CD4-positive, alpha-beta memory T cell (primary cell): ENCODE data around the gene OR1I1. TPM values are rescaled to one million over a fixed set of nuclear protein-coding genes. Genes with fewer than 3 reads are reported as not detected.
"Not testable (repeated sequence)": the region's sequence is repeated elsewhere in the genome, so short reads cannot be mapped to it uniquely, and the experiment has no call there.

Experiments used
- CTCF ChIA-PET: fragments of 350-600 bp; sonication (Branson Sonifier 250); formaldehyde crosslinking; loops from one replicate; lab custom pipeline; 2021; ENCODE audit warnings: inconsistent platforms; ENCODE audit not compliant: partially characterized antibody; lab: Charles Lee
- POLR2A ChIA-PET: fragments of 350-600 bp; sonication (Branson Sonifier 250); formaldehyde crosslinking; loops from one replicate; lab custom pipeline; 2021; ENCODE audit not compliant: partially characterized antibody; lab: Charles Lee
- DNase-seq, 5 donors: peaks; one replicate each; pipeline versions ENCODE4 v3.0.0 to v3.0.0-alpha.2; 2020 to 2022; ENCODE audit warnings: mixed read lengths in 1 of 5
- H3K27ac ChIP-seq: one replicate; pipeline ENCODE4 v1.7.0; 2013; ENCODE audit warnings: low read depth, low read length
- H3K27me3 ChIP-seq: 2 replicates; pipeline ENCODE4 v1.7.0; 2013; ENCODE audit warnings: mild to moderate bottlenecking, low read length, moderate library complexity; ENCODE audit not compliant: insufficient read depth
- H3K36me3 ChIP-seq: 2 replicates; pipeline ENCODE4 v1.7.0; 2013; ENCODE audit warnings: mild to moderate bottlenecking, low read length, moderate library complexity; ENCODE audit not compliant: insufficient read depth
- H3K4me1 ChIP-seq: 2 replicates; pipeline ENCODE4 v1.7.0; 2013; ENCODE audit warnings: mild to moderate bottlenecking, low read length, moderate library complexity; ENCODE audit not compliant: insufficient read depth
- H3K4me3 ChIP-seq, 2 donors: one replicate each; pipeline ENCODE4 v1.7.0; 2013; ENCODE audit warnings: low read length in 2 of 2, mild to moderate bottlenecking in 1 of 2
- H3K9me3 ChIP-seq, 2 donors: one replicate each; pipeline ENCODE4 v1.7.0; 2013; ENCODE audit warnings: low read length in 2 of 2, control low read depth in 1 of 2; ENCODE audit not compliant: control insufficient read depth in 1 of 2
- H3K27ac Mint-ChIP-seq, 7 donors: one replicate each; pipeline ENCODE4 v1.8.0; 2020 to 2021; ENCODE audit warnings: mixed read lengths in 7 of 7, mild to moderate bottlenecking in 6 of 7, inconsistent platforms in 3 of 7, moderate library complexity in 3 of 7
- H3K27me3 Mint-ChIP-seq, 2 donors: one replicate each; pipeline ENCODE4 v1.8.0; 2020 to 2021; ENCODE audit warnings: mixed read lengths in 2 of 2
- H3K36me3 Mint-ChIP-seq, 2 donors: one replicate each; pipeline ENCODE4 v1.8.0; 2020 to 2021; ENCODE audit warnings: mixed read lengths in 2 of 2, inconsistent platforms in 1 of 2, mild to moderate bottlenecking in 1 of 2
- H3K4me1 Mint-ChIP-seq, 4 donors: one replicate each; pipeline ENCODE4 v1.8.0; 2020 to 2021; ENCODE audit warnings: mixed read lengths in 4 of 4, mild to moderate bottlenecking in 1 of 4
- H3K4me3 Mint-ChIP-seq, 8 donors: one replicate each; pipeline ENCODE4 v1.8.0; 2020 to 2021; ENCODE audit warnings: mixed read lengths in 8 of 8, mild to moderate bottlenecking in 7 of 8, moderate library complexity in 6 of 8, inconsistent platforms in 3 of 8
- H3K9me3 Mint-ChIP-seq, 8 donors: one replicate each; pipeline ENCODE4 v1.8.0; 2020 to 2021; ENCODE audit warnings: mixed read lengths in 8 of 8, mild to moderate bottlenecking in 5 of 8, inconsistent platforms in 3 of 8, moderate library complexity in 1 of 8
- intact Hi-C: fragments of 100-400 bp; cut with micrococcal nuclease; formaldehyde crosslinking; loops from one replicate; pipeline ENCODE4 v1.15.1; 2023
- polyA plus RNA-seq, 2 donors: library from polyadenylated mRNA; unstranded; fragments of 300-500 nt; fragmentation: Illumina TruSeq; gene quantifications; one replicate each; pipeline ENCODE4 v1.2.3, GENCODE V29; 2021
- total RNA-seq, 2 experiments: library from RNA; stranded (reverse); gene quantifications; one replicate each; pipeline ENCODE4 v1.2.3, GENCODE V29; 2021

OR1I1 gene
- total and polyA plus RNA-seq, 4 experiments from 2014 or later = not detected

GRCh38 chr19:15097980-15098379 is 16.0 kb downstream of the OR1I1 start:
- H3K27me3 ChIP-seq, H3K36me3 Mint-ChIP-seq, H3K27ac Mint-ChIP-seq, H3K4me1 Mint-ChIP-seq, H3K27ac ChIP-seq, H3K9me3 ChIP-seq, DNase-seq, H3K4me1 ChIP-seq, H3K4me3 ChIP-seq, H3K36me3 ChIP-seq, POLR2A ChIA-PET, H3K4me3 Mint-ChIP-seq: not testable (repeated sequence)
- intact Hi-C loops = loop anchor here (2.0 kb wide), 1 partner anchor 35 kb away; no protein-coding TSS in a partner anchor
- H3K27me3 Mint-ChIP-seq = peaks cover 6 to 11% of the 10 kb centered on the region in 2 donors
- peaks cover 0 to 11% (median 6%) of the 10 kb centered on the region in 8 donors for H3K9me3 Mint-ChIP-seq
- CTCF ChIA-PET = interaction anchor here (6.6 kb wide), 1 partner anchor 53 kb away, joined by 74 read pairs; no protein-coding TSS in a partner anchor

GRCh38 chr19:15098460-15098859 is 16.4 kb downstream of the OR1I1 start:
- ChIA-PET CTCF (interaction anchor here (6.6 kb wide), 1 partner anchor 52 kb away, joined by 74 read pairs; no protein-coding TSS in a partner anchor), POLR2A (no interaction called here)
- Histone ChIP-seq H3K4me1 (no peaks in the 10 kb centered on the region), H3K27me3 (no peaks in the 10 kb centered on the region), H3K36me3 (no peaks in the 10 kb centered on the region), H3K4me3 (no peak overlapping the region), H3K9me3 (peaks cover 0 to 1% of the 10 kb centered on the region in 2 donors), H3K27ac (no peak overlapping the region)
- no peak overlapping the region for H3K4me3 Mint-ChIP-seq
- H3K9me3 Mint-ChIP-seq = peaks cover 0 to 15% (median 10%) of the 10 kb centered on the region in 8 donors
- intact Hi-C loops = loop anchor here (2.0 kb wide), 1 partner anchor 34 kb away; no protein-coding TSS in a partner anchor
- peaks cover 0 to 2% of the 10 kb centered on the region in 2 donors for H3K36me3 Mint-ChIP-seq
- no peaks in the 10 kb centered on the region for H3K4me1 Mint-ChIP-seq
- DNase-seq = no peak
- H3K27me3 Mint-ChIP-seq = peaks cover 6 to 11% of the 10 kb centered on the region in 2 donors
- H3K27ac Mint-ChIP-seq = peak overlapping the region in 1 of 7 donors; percentile 14

GRCh38 chr19:15099017-15099582 is 17.1 kb downstream of the OR1I1 start:
- ChIA-PET POLR2A (no interaction called here), CTCF (interaction anchor here (1.0 to 6.6 kb wide), 3 partner anchors 9 to 51 kb away, joined by 3 to 74 read pairs (median 3); no protein-coding TSS in a partner anchor)
- no peak for DNase-seq
- H3K36me3 Mint-ChIP-seq = peaks cover 1 to 3% of the 10 kb centered on the region in 2 donors
- H3K27ac ChIP-seq = no peak overlapping the region
- H3K36me3 ChIP-seq = no peaks in the 10 kb centered on the region
- H3K9me3 Mint-ChIP-seq = peaks cover under 1 to 21% (median 14%) of the 10 kb centered on the region in 8 donors
- intact Hi-C loops = loop anchor here (2.0 kb wide), 1 partner anchor 34 kb away; no protein-coding TSS in a partner anchor
- H3K27me3 Mint-ChIP-seq = peaks cover 6 to 11% of the 10 kb centered on the region in 2 donors
- H3K4me3 ChIP-seq = no peak overlapping the region
- no peaks in the 10 kb centered on the region for H3K4me1 ChIP-seq
- H3K4me3 Mint-ChIP-seq = no peak overlapping the region
- H3K4me1 Mint-ChIP-seq = no peaks in the 10 kb centered on the region
- H3K9me3 ChIP-seq = peaks cover 0 to 5% of the 10 kb centered on the region in 2 donors
- peak overlapping the region in 1 of 7 donors; percentile 72 for H3K27ac Mint-ChIP-seq
- H3K27me3 ChIP-seq = no peaks in the 10 kb centered on the region

GRCh38 chr19:15101479-15102082 is 19.6 kb downstream of the OR1I1 start:
- Histone ChIP-seq H3K27me3 (no peaks in the 10 kb centered on the region), H3K4me1 (no peaks in the 10 kb centered on the region), H3K36me3 (no peaks in the 10 kb centered on the region), H3K9me3 (peaks cover 0 to 5% of the 10 kb centered on the region in 2 donors), H3K4me3 (no peak overlapping the region), H3K27ac (no peak overlapping the region)
- DNase-seq = peak in 4 of 5 donors; percentile 35 to 44 (median 40)
- POLR2A ChIA-PET = no interaction called here
- intact Hi-C loops = loop anchor here (1.0 kb wide), 1 partner anchor 49 kb away; no protein-coding TSS in a partner anchor
- H3K27me3 Mint-ChIP-seq = peaks cover 14 to 20% of the 10 kb centered on the region in 2 donors
- peaks cover 5 to 32% (median 22%) of the 10 kb centered on the region in 8 donors for H3K9me3 Mint-ChIP-seq
- peak overlapping the region in 1 of 8 donors; percentile 15 for H3K4me3 Mint-ChIP-seq
- peaks cover under 1 to 7% (median 2%) of the 10 kb centered on the region in 4 donors for H3K4me1 Mint-ChIP-seq
- CTCF ChIA-PET = interaction anchor here (0.6 to 6.6 kb wide), 15 partner anchors 9 to 454 kb away, joined by 3 to 74 read pairs (median 3); no protein-coding TSS in a partner anchor
- no peak overlapping the region for H3K27ac Mint-ChIP-seq
- H3K36me3 Mint-ChIP-seq = peaks cover 8 to 12% of the 10 kb centered on the region in 2 donors

GRCh38 chr19:15104003-15104402 is 22.0 kb downstream of the OR1I1 start:
- POLR2A ChIA-PET = no interaction called here
- no peak overlapping the region for H3K27ac Mint-ChIP-seq
- Histone ChIP-seq H3K27me3 (peaks cover 5% of the 10 kb centered on the region), H3K36me3 (no peaks in the 10 kb centered on the region), H3K27ac (no peak overlapping the region), H3K9me3 (peaks cover 0 to 5% of the 10 kb centered on the region in 2 donors), H3K4me3 (no peak overlapping the region), H3K4me1 (peaks cover 6% of the 10 kb centered on the region)
- peaks cover 5 to 32% (median 22%) of the 10 kb centered on the region in 8 donors for H3K9me3 Mint-ChIP-seq
- H3K4me1 Mint-ChIP-seq = peaks cover 3 to 12% (median 8%) of the 10 kb centered on the region in 4 donors
- no peak for DNase-seq
- CTCF ChIA-PET = interaction anchor here (6.6 kb wide), 1 partner anchor 47 kb away, joined by 74 read pairs; no protein-coding TSS in a partner anchor
- H3K27me3 Mint-ChIP-seq = peaks cover 15 to 25% of the 10 kb centered on the region in 2 donors
- peaks cover 8 to 12% of the 10 kb centered on the region in 2 donors for H3K36me3 Mint-ChIP-seq
- intact Hi-C loops = no loop called here
- no peak overlapping the region for H3K4me3 Mint-ChIP-seq

GRCh38 chr19:15104411-15104810 is 22.4 kb downstream of the OR1I1 start:
- POLR2A ChIA-PET = no interaction called here
- H3K4me1 ChIP-seq = peaks cover 6% of the 10 kb centered on the region
- Mint-ChIP-seq H3K4me3 (no peak overlapping the region), H3K27ac (no peak overlapping the region), H3K9me3 (peaks cover 5 to 32% (median 22%) of the 10 kb centered on the region in 8 donors), H3K27me3 (peaks cover 15 to 25% of the 10 kb centered on the region in 2 donors), H3K36me3 (peaks cover 8 to 12% of the 10 kb centered on the region in 2 donors), H3K4me1 (peaks cover 3 to 12% (median 8%) of the 10 kb centered on the region in 4 donors)
- CTCF ChIA-PET = interaction anchor here (1.9 kb wide), 1 partner anchor 46 kb away, joined by 6 read pairs; no protein-coding TSS in a partner anchor
- DNase-seq = no peak
- H3K27me3 ChIP-seq = peaks cover 5% of the 10 kb centered on the region
- H3K36me3 ChIP-seq = no peaks in the 10 kb centered on the region
- peaks cover 0 to 5% of the 10 kb centered on the region in 2 donors for H3K9me3 ChIP-seq
- intact Hi-C loops = no loop called here
- no peak overlapping the region for H3K4me3 ChIP-seq
- H3K27ac ChIP-seq = no peak overlapping the region

- ChIA-PET POLR2A (no interaction called here), CTCF (interaction anchor here (1.0 to 1.9 kb wide), 2 partner anchors 45 to 50 kb away, joined by 3 to 6 read pairs; no protein-coding TSS in a partner anchor)
- Histone ChIP-seq H3K4me3 (no peak overlapping the region), H3K27ac (no peak overlapping the region), H3K4me1 (peaks cover 6% of the 10 kb centered on the region), H3K27me3 (peaks cover 5% of the 10 kb centered on the region), H3K9me3 (peaks cover 0 to 5% of the 10 kb centered on the region in 2 donors), H3K36me3 (no peaks in the 10 kb centered on the region)
- intact Hi-C loops = no loop called here
- H3K27me3 Mint-ChIP-seq = peaks cover 15 to 25% of the 10 kb centered on the region in 2 donors
- peaks cover 3 to 12% (median 8%) of the 10 kb centered on the region in 4 donors for H3K4me1 Mint-ChIP-seq
- no peak for DNase-seq
- H3K36me3 Mint-ChIP-seq = peaks cover 8 to 12% of the 10 kb centered on the region in 2 donors
- no peak overlapping the region for H3K27ac Mint-ChIP-seq
- H3K9me3 Mint-ChIP-seq = peaks cover 5 to 32% (median 22%) of the 10 kb centered on the region in 8 donors
- H3K4me3 Mint-ChIP-seq = no peak overlapping the region
Observed at GRCh38 chr19:15105044-15105443, 23.0 kb downstream of the OR1I1 start.
